GM23338 (cell line): ENCODE measurements around the gene EYS. TPM values are rescaled to one million over a fixed set of nuclear protein-coding genes. Genes with fewer than 3 reads are reported as not detected.
"Not testable (repeated sequence)": the region's sequence is repeated elsewhere in the genome, so short reads cannot be mapped to it uniquely, and the experiment has no call there.

Experiments used
- ATAC-seq: fragments of 200-7000 bp; cut with Tn5 transposase; 3 replicates; pipeline ENCODE4 v1.9.1; 2020
- DNase-seq: peaks from one replicate; pipeline ENCODE4 v3.0.0-alpha.2; 2015; ENCODE audit warnings: low spot score
- H2AFZ ChIP-seq: fragments of 200-600 bp; sonication (generic); 2 replicates; pipeline ENCODE4 v1.8.0; 2016; ENCODE audit warnings: antibody characterized with exemption, mild to moderate bottlenecking, moderate library complexity
- H3F3A ChIP-seq: fragments of 200-600 bp; sonication (generic); replicated peaks from 2 replicates; pipeline ENCODE4 v1.8.0; 2017; ENCODE audit warnings: antibody characterized with exemption, mixed run types, low read depth
- H3K27ac ChIP-seq: fragments of 200-600 bp; sonication (generic); 2 replicates; pipeline ENCODE4 v1.6.1; 2016; ENCODE audit warnings: low read depth
- H3K27me3 ChIP-seq: fragments of 200-600 bp; sonication (generic); 2 replicates; pipeline ENCODE4 v1.8.0; 2016; ENCODE audit warnings: mild to moderate bottlenecking, mixed run types, moderate library complexity; ENCODE audit not compliant: insufficient read depth
- H3K36me3 ChIP-seq: fragments of 200-600 bp; sonication (generic); 2 replicates; pipeline ENCODE4 v1.8.0; 2016; ENCODE audit warnings: mild to moderate bottlenecking; ENCODE audit not compliant: insufficient read depth
- H3K4me1 ChIP-seq: fragments of 200-600 bp; sonication (generic); 2 replicates; pipeline ENCODE4 v1.8.0; 2016; ENCODE audit warnings: mild to moderate bottlenecking, moderate library complexity; ENCODE audit not compliant: insufficient read depth
- H3K4me2 ChIP-seq: fragments of 200-600 bp; sonication (generic); 2 replicates; pipeline ENCODE4 v1.7.1; 2017; ENCODE audit warnings: mixed run types
- H3K4me3 ChIP-seq: fragments of 200-600 bp; sonication (generic); 2 replicates; pipeline ENCODE4 v1.6.1; 2016; ENCODE audit warnings: mixed run types
- H3K79me2 ChIP-seq: fragments of 200-600 bp; sonication (generic); replicated peaks from 2 replicates; pipeline ENCODE4 v1.8.0; 2017; ENCODE audit warnings: mild to moderate bottlenecking; ENCODE audit not compliant: insufficient read depth
- H3K9me2 ChIP-seq: fragments of 200-600 bp; sonication (generic); 2 replicates; pipeline ENCODE4 v1.8.0; 2017; ENCODE audit not compliant: insufficient read depth
- H4K20me1 ChIP-seq: fragments of 200-600 bp; sonication (generic); replicated peaks from 2 replicates; pipeline ENCODE4 v1.8.0; 2017; ENCODE audit warnings: mild to moderate bottlenecking; ENCODE audit not compliant: insufficient read depth
- H3K27ac Mint-ChIP-seq: 2 replicates; pipeline ENCODE4 v1.8.0; 2020; ENCODE audit warnings: inconsistent platforms, mild to moderate bottlenecking, moderate library complexity, mixed read lengths
- H3K27me3 Mint-ChIP-seq: 3 replicates; pipeline ENCODE4 v1.8.0; 2022; ENCODE audit warnings: low read depth, mild to moderate bottlenecking, moderate library complexity, mixed read lengths, inconsistent platforms; ENCODE audit not compliant: insufficient read depth, poor library complexity
- H3K36me3 Mint-ChIP-seq: 3 replicates; pipeline ENCODE4 v1.8.0; 2021; ENCODE audit warnings: low read depth, mild to moderate bottlenecking, inconsistent platforms, moderate library complexity, mixed read lengths
- H3K4me1 Mint-ChIP-seq: 3 replicates; pipeline ENCODE4 v1.8.0; 2020; ENCODE audit warnings: mild to moderate bottlenecking, inconsistent platforms, mixed read lengths
- H3K4me3 Mint-ChIP-seq: 3 replicates; pipeline ENCODE4 v1.8.0; 2021; ENCODE audit warnings: moderate library complexity, mild to moderate bottlenecking, inconsistent platforms, mixed read lengths
- H3K9me3 Mint-ChIP-seq: 3 replicates; pipeline ENCODE4 v1.8.0; 2020; ENCODE audit warnings: moderate library complexity, mild to moderate bottlenecking, inconsistent platforms, mixed read lengths
- CREB1 ChIP-seq: fragments of 250-450 bp; sonication (Bioruptor Pico); IDR thresholded peaks from 2 replicates; pipeline ENCODE4 v1.5.0; 2020; ENCODE audit warnings: low read depth, mild to moderate bottlenecking, moderate library complexity
- EZH2 ChIP-seq: fragments of 200-600 bp; sonication (generic); IDR thresholded peaks from one replicate; pipeline ENCODE4 v1.8.0; 2017; ENCODE audit warnings: antibody characterized with exemption, mild to moderate bottlenecking, low read depth; ENCODE audit not compliant: unreplicated experiment
- EZH2phosphoT487 ChIP-seq: fragments of 200-600 bp; sonication (generic); IDR thresholded peaks from one replicate; pipeline ENCODE4 v1.8.1; 2018; ENCODE audit warnings: antibody characterized with exemption; ENCODE audit not compliant: unreplicated experiment
- JUNB ChIP-seq: IDR thresholded peaks from one replicate; pipeline ENCODE4 v1.6.1; 2016; ENCODE audit warnings: antibody characterized with exemption; ENCODE audit not compliant: unreplicated experiment
- NANOG ChIP-seq: IDR thresholded peaks from 2 replicates; pipeline ENCODE4 v1.6.1; 2016; ENCODE audit warnings: antibody characterized with exemption, borderline replicate concordance
- POLR2AphosphoS5 ChIP-seq: IDR thresholded peaks from 2 replicates; pipeline ENCODE4 v1.6.1; 2016; ENCODE audit warnings: antibody characterized with exemption, low read depth
- ZNF114 ChIP-seq: fragments of 250-450 bp; sonication (Bioruptor Pico); IDR thresholded peaks from 2 replicates; pipeline ENCODE4 v1.5.0; 2020; ENCODE audit warnings: mild to moderate bottlenecking, moderate library complexity
- ZNF331 ChIP-seq: fragments of 250-450 bp; sonication (Bioruptor Pico); IDR thresholded peaks from 2 replicates; pipeline ENCODE4 v1.5.0; 2020; ENCODE audit warnings: low read depth, mild to moderate bottlenecking, moderate library complexity
- polyA plus RNA-seq: library from polyadenylated mRNA; unstranded; fragments of >200 nt; fragmentation: Nextera tagmentation; extraction: Ambion mirVana; gene quantifications from 2 replicates; pipeline ENCODE4 v1.2.1, GENCODE V29; 2016
- total RNA-seq: library from RNA; depleted of rRNA; stranded (reverse); fragments of >200 nt; shearing (Covaris generic); gene quantifications from 2 replicates; pipeline ENCODE4 v1.2.3, GENCODE V29; 2014
- TF ChIP-seq, protein P1 (sequence below): fragments of 250-450 bp; sonication (Bioruptor Pico); IDR thresholded peaks from 2 replicates; pipeline ENCODE4 v1.5.0; 2020; ENCODE audit warnings: mild to moderate bottlenecking, moderate library complexity
- TF ChIP-seq, protein P2 (sequence below): IDR thresholded peaks from one replicate; pipeline ENCODE4 v1.6.1; 2018; ENCODE audit warnings: antibody characterized with exemption; ENCODE audit not compliant: unreplicated experiment

The EYS gene
- total and polyA plus RNA-seq, 2 experiments from 2014 or later = 0.38 to 0.52 TPM

DNA sequence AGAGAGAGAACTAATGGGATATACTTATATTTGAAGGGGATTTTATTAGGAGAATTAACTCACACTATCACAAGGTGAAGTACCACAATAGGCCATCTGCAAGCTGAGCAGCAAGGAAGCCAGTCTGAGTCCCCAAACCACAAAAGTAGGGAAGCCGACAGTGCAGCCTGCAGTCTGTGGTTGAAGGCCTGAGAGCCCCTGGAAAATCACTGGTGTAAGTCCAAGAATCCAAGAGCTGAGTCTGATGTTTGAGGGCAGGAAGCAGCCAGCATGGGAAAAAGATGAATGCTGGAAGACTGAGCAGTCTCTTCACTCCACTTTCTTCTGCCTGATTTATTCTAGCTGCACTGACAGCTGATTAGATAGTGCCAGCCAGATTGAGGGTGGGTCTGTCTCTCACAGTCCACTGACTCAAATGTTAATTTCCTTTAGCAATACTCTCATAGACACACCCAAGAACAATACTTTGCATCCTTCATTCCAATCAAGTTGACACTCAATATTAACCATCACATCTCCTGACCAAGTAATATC is 1247.5 kb downstream of the EYS start (continued):
- TF ChIP-seq, protein P1, sequence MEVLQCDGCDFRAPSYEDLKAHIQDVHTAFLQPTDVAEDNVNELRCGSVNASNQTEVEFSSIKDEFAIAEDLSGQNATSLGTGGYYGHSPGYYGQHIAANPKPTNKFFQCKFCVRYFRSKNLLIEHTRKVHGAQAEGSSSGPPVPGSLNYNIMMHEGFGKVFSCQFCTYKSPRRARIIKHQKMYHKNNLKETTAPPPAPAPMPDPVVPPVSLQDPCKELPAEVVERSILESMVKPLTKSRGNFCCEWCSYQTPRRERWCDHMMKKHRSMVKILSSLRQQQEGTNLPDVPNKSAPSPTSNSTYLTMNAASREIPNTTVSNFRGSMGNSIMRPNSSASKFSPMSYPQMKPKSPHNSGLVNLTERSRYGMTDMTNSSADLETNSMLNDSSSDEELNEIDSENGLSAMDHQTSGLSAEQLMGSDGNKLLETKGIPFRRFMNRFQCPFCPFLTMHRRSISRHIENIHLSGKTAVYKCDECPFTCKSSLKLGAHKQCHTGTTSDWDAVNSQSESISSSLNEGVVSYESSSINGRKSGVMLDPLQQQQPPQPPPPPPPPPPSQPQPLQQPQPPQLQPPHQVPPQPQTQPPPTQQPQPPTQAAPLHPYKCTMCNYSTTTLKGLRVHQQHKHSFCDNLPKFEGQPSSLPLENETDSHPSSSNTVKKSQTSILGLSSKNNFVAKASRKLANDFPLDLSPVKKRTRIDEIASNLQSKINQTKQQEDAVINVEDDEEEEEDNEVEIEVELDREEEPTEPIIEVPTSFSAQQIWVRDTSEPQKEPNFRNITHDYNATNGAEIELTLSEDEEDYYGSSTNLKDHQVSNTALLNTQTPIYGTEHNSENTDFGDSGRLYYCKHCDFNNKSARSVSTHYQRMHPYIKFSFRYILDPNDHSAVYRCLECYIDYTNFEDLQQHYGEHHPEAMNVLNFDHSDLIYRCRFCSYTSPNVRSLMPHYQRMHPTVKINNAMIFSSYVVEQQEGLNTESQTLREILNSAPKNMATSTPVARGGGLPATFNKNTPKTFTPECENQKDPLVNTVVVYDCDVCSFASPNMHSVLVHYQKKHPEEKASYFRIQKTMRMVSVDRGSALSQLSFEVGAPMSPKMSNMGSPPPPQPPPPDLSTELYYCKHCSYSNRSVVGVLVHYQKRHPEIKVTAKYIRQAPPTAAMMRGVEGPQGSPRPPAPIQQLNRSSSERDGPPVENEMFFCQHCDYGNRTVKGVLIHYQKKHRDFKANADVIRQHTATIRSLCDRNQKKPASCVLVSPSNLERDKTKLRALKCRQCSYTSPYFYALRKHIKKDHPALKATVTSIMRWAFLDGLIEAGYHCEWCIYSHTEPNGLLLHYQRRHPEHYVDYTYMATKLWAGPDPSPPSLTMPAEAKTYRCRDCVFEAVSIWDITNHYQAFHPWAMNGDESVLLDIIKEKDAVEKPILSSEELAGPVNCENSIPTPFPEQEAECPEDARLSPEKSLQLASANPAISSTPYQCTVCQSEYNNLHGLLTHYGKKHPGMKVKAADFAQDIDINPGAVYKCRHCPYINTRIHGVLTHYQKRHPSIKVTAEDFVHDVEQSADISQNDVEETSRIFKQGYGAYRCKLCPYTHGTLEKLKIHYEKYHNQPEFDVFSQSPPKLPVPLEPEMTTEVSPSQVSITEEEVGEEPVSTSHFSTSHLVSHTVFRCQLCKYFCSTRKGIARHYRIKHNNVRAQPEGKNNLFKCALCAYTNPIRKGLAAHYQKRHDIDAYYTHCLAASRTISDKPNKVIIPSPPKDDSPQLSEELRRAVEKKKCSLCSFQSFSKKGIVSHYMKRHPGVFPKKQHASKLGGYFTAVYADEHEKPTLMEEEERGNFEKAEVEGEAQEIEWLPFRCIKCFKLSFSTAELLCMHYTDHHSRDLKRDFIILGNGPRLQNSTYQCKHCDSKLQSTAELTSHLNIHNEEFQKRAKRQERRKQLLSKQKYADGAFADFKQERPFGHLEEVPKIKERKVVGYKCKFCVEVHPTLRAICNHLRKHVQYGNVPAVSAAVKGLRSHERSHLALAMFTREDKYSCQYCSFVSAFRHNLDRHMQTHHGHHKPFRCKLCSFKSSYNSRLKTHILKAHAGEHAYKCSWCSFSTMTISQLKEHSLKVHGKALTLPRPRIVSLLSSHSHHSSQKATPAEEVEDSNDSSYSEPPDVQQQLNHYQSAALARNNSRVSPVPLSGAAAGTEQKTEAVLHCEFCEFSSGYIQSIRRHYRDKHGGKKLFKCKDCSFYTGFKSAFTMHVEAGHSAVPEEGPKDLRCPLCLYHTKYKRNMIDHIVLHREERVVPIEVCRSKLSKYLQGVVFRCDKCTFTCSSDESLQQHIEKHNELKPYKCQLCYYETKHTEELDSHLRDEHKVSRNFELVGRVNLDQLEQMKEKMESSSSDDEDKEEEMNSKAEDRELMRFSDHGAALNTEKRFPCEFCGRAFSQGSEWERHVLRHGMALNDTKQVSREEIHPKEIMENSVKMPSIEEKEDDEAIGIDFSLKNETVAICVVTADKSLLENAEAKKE = no peak
- TF ChIP-seq EZH2phosphoT487 (no peak), JUNB (no peak), ZNF114 (CRISPR knock-in tag) (no peak), EZH2 (no peak), ZNF331 (CRISPR knock-in tag) (no peak), POLR2AphosphoS5 (no peak), NANOG (no peak), CREB1 (CRISPR knock-in tag) (no peak)
- TF ChIP-seq, protein P2, sequence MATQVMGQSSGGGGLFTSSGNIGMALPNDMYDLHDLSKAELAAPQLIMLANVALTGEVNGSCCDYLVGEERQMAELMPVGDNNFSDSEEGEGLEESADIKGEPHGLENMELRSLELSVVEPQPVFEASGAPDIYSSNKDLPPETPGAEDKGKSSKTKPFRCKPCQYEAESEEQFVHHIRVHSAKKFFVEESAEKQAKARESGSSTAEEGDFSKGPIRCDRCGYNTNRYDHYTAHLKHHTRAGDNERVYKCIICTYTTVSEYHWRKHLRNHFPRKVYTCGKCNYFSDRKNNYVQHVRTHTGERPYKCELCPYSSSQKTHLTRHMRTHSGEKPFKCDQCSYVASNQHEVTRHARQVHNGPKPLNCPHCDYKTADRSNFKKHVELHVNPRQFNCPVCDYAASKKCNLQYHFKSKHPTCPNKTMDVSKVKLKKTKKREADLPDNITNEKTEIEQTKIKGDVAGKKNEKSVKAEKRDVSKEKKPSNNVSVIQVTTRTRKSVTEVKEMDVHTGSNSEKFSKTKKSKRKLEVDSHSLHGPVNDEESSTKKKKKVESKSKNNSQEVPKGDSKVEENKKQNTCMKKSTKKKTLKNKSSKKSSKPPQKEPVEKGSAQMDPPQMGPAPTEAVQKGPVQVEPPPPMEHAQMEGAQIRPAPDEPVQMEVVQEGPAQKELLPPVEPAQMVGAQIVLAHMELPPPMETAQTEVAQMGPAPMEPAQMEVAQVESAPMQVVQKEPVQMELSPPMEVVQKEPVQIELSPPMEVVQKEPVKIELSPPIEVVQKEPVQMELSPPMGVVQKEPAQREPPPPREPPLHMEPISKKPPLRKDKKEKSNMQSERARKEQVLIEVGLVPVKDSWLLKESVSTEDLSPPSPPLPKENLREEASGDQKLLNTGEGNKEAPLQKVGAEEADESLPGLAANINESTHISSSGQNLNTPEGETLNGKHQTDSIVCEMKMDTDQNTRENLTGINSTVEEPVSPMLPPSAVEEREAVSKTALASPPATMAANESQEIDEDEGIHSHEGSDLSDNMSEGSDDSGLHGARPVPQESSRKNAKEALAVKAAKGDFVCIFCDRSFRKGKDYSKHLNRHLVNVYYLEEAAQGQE = no peak

DNA sequence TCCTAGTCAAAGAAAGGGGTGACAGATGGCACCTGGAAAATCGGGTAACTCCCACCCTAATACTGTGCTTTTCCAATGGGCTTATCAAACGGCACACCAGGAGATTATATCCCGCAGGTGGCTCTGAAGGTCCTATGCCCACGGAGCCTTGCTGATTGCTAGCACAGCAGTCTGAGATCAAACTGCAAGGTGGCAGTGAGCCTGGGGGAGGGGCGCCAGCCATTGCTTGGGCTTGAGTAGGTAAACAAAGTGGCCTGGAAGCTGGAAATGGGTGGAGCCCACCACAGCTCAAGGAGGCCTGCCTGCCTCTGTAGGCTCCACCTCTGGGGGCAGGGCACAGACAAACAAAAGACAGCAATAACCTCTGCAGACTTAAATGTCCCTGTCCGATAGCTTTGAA is 1258.9 kb downstream of the EYS start:
- DNase-seq, H3K27ac Mint-ChIP-seq, H3K79me2 ChIP-seq, H3K4me2 ChIP-seq, H3K27me3 Mint-ChIP-seq, H2AFZ ChIP-seq, H3K36me3 ChIP-seq, H4K20me1 ChIP-seq, H3K27ac ChIP-seq, H3F3A ChIP-seq, H3K4me1 ChIP-seq, H3K4me3 Mint-ChIP-seq, H3K4me3 ChIP-seq, H3K27me3 ChIP-seq, H3K4me1 Mint-ChIP-seq, ATAC-seq: not testable (repeated sequence)
- Mint-ChIP-seq H3K36me3 (peaks cover 30% of the 10 kb centered on the region; the same call in 2 of the 3 replicates), H3K9me3 (peaks cover 40% of the 10 kb centered on the region)
- peaks cover 10% of the 10 kb centered on the region for H3K9me2 ChIP-seq
